Right lobe of liver (tissue), 6 donors: ENCODE measurements around the gene CXCR3. TPM values are rescaled to one million over a fixed set of nuclear protein-coding genes. Genes with fewer than 3 reads are reported as not detected.

Experiments
- ATAC-seq, 4 donors: fragments of 200-7000 bp; cut with Tn5 transposase; one replicate each; pipeline ENCODE4 v1.9.1; 2020; ENCODE audit warnings: mild to moderate bottlenecking in 4 of 4, moderate library complexity in 4 of 4
- DNase-seq, 3 donors: peaks; one replicate each; pipeline ENCODE4 v3.0.0-alpha.2; 2020
- H3K27ac ChIP-seq, 3 donors: fragments of 200-600 bp; one replicate each; pipeline ENCODE4 v1.8.0; 2022
- H3K27me3 ChIP-seq, 2 donors: fragments of 200-600 bp; one replicate each; pipeline ENCODE4 v1.8.0; 2022
- H3K36me3 ChIP-seq, 4 donors: fragments of 200-600 bp; sonication (generic) in 1 of 4; one replicate each; pipeline versions ENCODE4 v1.5.1 to v1.8.0; 2017 to 2022; ENCODE audit warnings: control low read depth in 1 of 4
- H3K4me1 ChIP-seq, 4 donors: fragments of 200-600 bp; sonication (generic) in 1 of 4; one replicate each; pipeline versions ENCODE4 v1.5.1 to v1.8.0; 2017 to 2022; ENCODE audit warnings: control low read depth in 1 of 4
- H3K4me3 ChIP-seq, 3 donors: fragments of 200-600 bp; one replicate each; pipeline ENCODE4 v1.8.0; 2022
- H3K9me3 ChIP-seq, 4 donors: fragments of 200-600 bp; sonication (generic) in 1 of 4; one replicate each; pipeline versions ENCODE4 v1.5.1 to v1.8.0; 2017 to 2022; ENCODE audit warnings: control low read depth in 1 of 4
- CTCF ChIP-seq, 4 donors: fragments of 200-600 bp in 3 of 4; fragments of 450-650 bp in 1 of 4; IDR thresholded peaks; one replicate each; pipeline versions ENCODE4 v1.5.1 to v1.8.0; 2016 to 2022; ENCODE audit warnings: antibody characterized with exemption in 4 of 4, mild to moderate bottlenecking in 2 of 4
- POLR2A ChIP-seq: fragments of 450-650 bp; IDR thresholded peaks from one replicate; pipeline ENCODE4 v1.6.1; 2017; ENCODE audit warnings: antibody characterized with exemption, mild to moderate bottlenecking
- WGBS: methylation state at CpG from one replicate; pipeline ENCODE4 v1.1.6; 2018; ENCODE audit warnings: low coverage, low lambda C conversion rate; ENCODE audit not compliant: insufficient coverage; ENCODE audit errors: missing lambda C conversion rate; 5-methylcytosine and 5-hydroxymethylcytosine counted together
- intact Hi-C, 2 donors: fragments of 100-400 bp; cut with DNase I; formaldehyde crosslinking; loops; one replicate each; pipeline versions ENCODE4 v1.11.2 to v1.14.1; 2022
- total RNA-seq, 6 experiments: library from RNA; depleted of rRNA in 2 of 6; stranded (reverse); fragments of >200 nt in 2 of 6; fragmentation: NEBNext Ultra II Directional in 3 of 6; extraction: Animal tissue kit (Norgen Biotek cat#: 25700) in 3 of 6; gene quantifications; one replicate each; pipeline versions ENCODE4 v1.1.0 to v1.2.4, GENCODE V29; 2016 to 2023
- donor health status: DM: no; HTN: yes; CAD: no.
- donor health status: DM: no; HTN: no; CAD: no.
- donor health status: DM: no; HTN: no; CAD: no.
- donor health status: DM: no; HTN: yes; CAD: no.
- donor health status: DM: no; HTN: yes; CAD: no.

CXCR3 gene
- total RNA-seq, 6 experiments from 2014 or later = 0.13 TPM; not detected in 5

GRCh38 chrX:71634366-71634765 lies 16.1 kb upstream of the CXCR3 start:
- ATAC-seq (no peak), DNase-seq (no peak)
- Histone ChIP-seq H3K27ac (no peak overlapping the region), H3K9me3 (no peaks in the 10 kb centered on the region), H3K4me3 (no peak overlapping the region), H3K36me3 (no peaks in the 10 kb centered on the region), H3K27me3 (no peaks in the 10 kb centered on the region), H3K4me1 (no peaks in the 10 kb centered on the region)
- intact Hi-C loops = no loop called here
- 76% methylated on average over 3 of the region's 6 CpGs for WGBS
- TF ChIP-seq CTCF (IDR thresholded peaks at IDR 0.05) = no peak
- TF ChIP-seq POLR2A = no peak

DNA sequence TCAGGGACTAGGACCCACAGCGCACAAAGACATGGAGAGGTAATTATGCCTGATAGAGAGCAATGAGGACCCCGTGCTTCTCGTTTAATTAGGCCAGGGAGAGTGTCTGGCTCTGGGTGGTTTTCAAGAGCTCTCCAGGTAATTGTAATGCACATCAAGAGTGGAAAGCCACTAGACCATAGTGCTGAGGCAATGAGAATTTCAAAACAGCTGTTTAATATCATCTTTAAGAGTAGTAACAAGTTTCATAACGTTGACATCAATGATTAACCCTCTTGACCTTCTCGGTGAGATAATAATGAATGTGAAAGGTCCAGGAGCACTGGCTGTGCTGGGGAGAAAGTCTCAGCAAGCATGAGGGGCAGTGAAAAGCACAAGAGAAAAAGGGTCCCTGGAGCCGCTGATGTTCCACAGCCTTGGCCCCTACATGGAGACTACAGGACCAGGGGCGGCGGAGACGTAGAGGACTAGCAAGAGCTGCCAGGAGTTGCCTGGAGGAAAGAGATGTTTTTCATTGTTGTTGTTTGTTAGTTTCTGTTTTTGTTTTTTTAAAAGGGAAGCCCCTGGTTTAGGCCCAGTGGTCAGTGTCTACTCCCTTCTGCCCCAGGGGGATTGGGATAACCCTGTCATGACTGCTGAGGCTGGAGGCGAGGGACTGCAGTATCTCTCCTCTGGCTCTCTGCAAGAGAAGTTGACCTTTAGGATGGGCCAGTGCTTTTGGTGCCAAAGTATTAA lies 14.8 kb upstream of the CXCR3 start:
- TF ChIP-seq POLR2A (no peak), CTCF (IDR thresholded peaks at IDR 0.05) (no peak)
- no peak overlapping the region for H3K4me3 ChIP-seq
- H3K9me3 ChIP-seq = no peaks in the 10 kb centered on the region
- no peaks in the 10 kb centered on the region for H3K4me1 ChIP-seq
- 46% methylated on average over 6 of the region's 10 CpGs for WGBS
- no peak overlapping the region for H3K27ac ChIP-seq
- peak; percentile 51 to 73 (median 59) for ATAC-seq
- no peaks in the 10 kb centered on the region for H3K36me3 ChIP-seq
- H3K27me3 ChIP-seq = no peaks in the 10 kb centered on the region
- intact Hi-C loops = no loop called here
- no peak for DNase-seq

DNA sequence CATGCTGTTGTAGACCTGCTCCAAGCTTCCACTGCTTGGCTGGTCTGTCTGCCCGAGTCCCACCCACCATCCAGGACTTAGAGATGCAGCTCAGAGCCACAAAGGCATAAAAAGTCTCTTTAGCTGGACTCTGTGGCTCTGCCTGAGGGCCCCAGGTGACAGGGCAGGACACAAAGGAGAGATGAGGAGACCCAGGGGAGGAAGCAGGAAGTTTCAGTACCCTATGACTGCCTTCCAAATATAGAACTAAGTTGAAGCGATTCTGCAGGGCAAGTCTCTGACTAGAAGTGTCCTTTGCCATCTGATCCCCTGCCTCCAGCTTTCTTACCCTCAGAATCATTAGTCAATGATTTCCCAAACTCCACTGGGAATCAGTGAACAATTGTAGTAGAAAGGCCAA lies 11.2 kb upstream of the CXCR3 start:
- no peak overlapping the region for H3K4me3 ChIP-seq
- H3K27ac ChIP-seq = no peak overlapping the region
- H3K4me1 ChIP-seq = no peaks in the 10 kb centered on the region
- DNase-seq = no peak
- intact Hi-C loops = no loop called here
- no peak for TF ChIP-seq POLR2A
- no peak for TF ChIP-seq CTCF (IDR thresholded peaks at IDR 0.05)
- H3K9me3 ChIP-seq = no peaks in the 10 kb centered on the region
- H3K36me3 ChIP-seq = no peaks in the 10 kb centered on the region
- ATAC-seq = no peak
- H3K27me3 ChIP-seq = no peaks in the 10 kb centered on the region
- WGBS = 67% methylated on average over 1 of the region's 2 CpGs

GRCh38 chrX:71627588-71628404 lies 9.5 kb upstream of the CXCR3 start:
- ATAC-seq (no peak), DNase-seq (no peak)
- H3K4me1 ChIP-seq = no peaks in the 10 kb centered on the region
- intact Hi-C loops = no loop called here
- H3K27ac ChIP-seq = no peak overlapping the region
- H3K27me3 ChIP-seq = no peaks in the 10 kb centered on the region
- WGBS = 77% methylated on average over 13 of the region's 14 CpGs
- H3K9me3 ChIP-seq = no peaks in the 10 kb centered on the region
- no peaks in the 10 kb centered on the region for H3K36me3 ChIP-seq
- TF ChIP-seq CTCF (IDR thresholded peaks at IDR 0.05) (no peak), POLR2A (no peak)
- no peak overlapping the region for H3K4me3 ChIP-seq
